Keratinocyte (primary cell): ENCODE measurements around the gene LEKR1.

Source experiments
- EZH2 ChIP-seq: IDR thresholded peaks from one replicate; pipeline ENCODE4 v1.6.1; 2012; ENCODE audit warnings: inconsistent platforms, mild to moderate bottlenecking, low read length, moderate library complexity
- TF ChIP-seq, protein P1 (sequence below), 3 experiments: IDR thresholded peaks in 1 of 3; conservative IDR thresholded peaks in 1 of 3; optimal IDR thresholded peaks in 1 of 3; 2 replicates in 2 of 3; 3 replicates in 1 of 3; pipeline versions ENCODE3 to v1.5.1; 2011; ENCODE audit warnings: low read length in 3 of 3, mild to moderate bottlenecking in 3 of 3, moderate library complexity in 2 of 3, control low read depth in 1 of 3, inconsistent platforms in 1 of 3; ENCODE audit not compliant: insufficient read depth in 2 of 3; ENCODE audit errors: extremely low read depth in 1 of 3

GRCh38 chr3:156985711-156986110 is 159.6 kb downstream of the LEKR1 start:
- TF ChIP-seq, protein P1, sequence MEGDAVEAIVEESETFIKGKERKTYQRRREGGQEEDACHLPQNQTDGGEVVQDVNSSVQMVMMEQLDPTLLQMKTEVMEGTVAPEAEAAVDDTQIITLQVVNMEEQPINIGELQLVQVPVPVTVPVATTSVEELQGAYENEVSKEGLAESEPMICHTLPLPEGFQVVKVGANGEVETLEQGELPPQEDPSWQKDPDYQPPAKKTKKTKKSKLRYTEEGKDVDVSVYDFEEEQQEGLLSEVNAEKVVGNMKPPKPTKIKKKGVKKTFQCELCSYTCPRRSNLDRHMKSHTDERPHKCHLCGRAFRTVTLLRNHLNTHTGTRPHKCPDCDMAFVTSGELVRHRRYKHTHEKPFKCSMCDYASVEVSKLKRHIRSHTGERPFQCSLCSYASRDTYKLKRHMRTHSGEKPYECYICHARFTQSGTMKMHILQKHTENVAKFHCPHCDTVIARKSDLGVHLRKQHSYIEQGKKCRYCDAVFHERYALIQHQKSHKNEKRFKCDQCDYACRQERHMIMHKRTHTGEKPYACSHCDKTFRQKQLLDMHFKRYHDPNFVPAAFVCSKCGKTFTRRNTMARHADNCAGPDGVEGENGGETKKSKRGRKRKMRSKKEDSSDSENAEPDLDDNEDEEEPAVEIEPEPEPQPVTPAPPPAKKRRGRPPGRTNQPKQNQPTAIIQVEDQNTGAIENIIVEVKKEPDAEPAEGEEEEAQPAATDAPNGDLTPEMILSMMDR (optimal IDR thresholded peaks at IDR 0.05 in 1 of 3, IDR thresholded peaks at IDR 0.05 in 1 of 3, conservative IDR thresholded peaks at IDR 0.05 in 1 of 3; ENCODE audit: extremely low read depth in 1 of 3, insufficient read depth in 2 of 3, low read length in 3 of 3) = no peak
- no peak for TF ChIP-seq EZH2
